ENCODE measurements around the gene HGD.

The HGD gene

GRCh38 chr3:120599211-120599610, 82.8 kb downstream of the HGD start:
- TF ChIP-seq ZFX (IDR thresholded peaks at IDR 0.05; ENCODE audit: borderline replicate concordance), result no peak
- TF ChIP-seq CTCF (IDR thresholded peaks at IDR 0.05), result no peak
- H3K27ac ChIP-seq, result 0 out of 2 replicates have a peak overlapping the region, but pooled peaks have one; percentile 21

- H3K27ac ChIP-seq, result peak overlapping the region; percentile 20; the same call in 1 of the 2 replicates
- TF ChIP-seq ZFX (IDR thresholded peaks at IDR 0.05; ENCODE audit: borderline replicate concordance), result no peak
- no peak for TF ChIP-seq CTCF (IDR thresholded peaks at IDR 0.05)
These were observed 84.5 kb downstream of the HGD start for GRCh38 chr3:120597445-120598049.

- TF ChIP-seq ZFX (IDR thresholded peaks at IDR 0.05; ENCODE audit: borderline replicate concordance), result no peak
- no peak for TF ChIP-seq CTCF (IDR thresholded peaks at IDR 0.05)
- peak overlapping the region; percentile 77 for H3K27ac ChIP-seq
These were observed 85.2 kb downstream of the HGD start for GRCh38 chr3:120596853-120597223.

- no peak for TF ChIP-seq ZFX (IDR thresholded peaks at IDR 0.05; ENCODE audit: borderline replicate concordance)
- TF ChIP-seq CTCF (IDR thresholded peaks at IDR 0.05), result no peak
- H3K27ac ChIP-seq, result peak within 1 kb of the TSS; percentile 77
These were observed 85.8 kb downstream of the HGD start, which contains the start of gene NDUFB4 for GRCh38 chr3:120596116-120596852. TSS of gene NDUFB4 (plus strand) at chr3:120596336. CDS start at chr3:120596360, 24 bp downstream.

- H3K27ac ChIP-seq, result peak overlapping the region; percentile 77
- no peak for TF ChIP-seq CTCF (IDR thresholded peaks at IDR 0.05)
- no peak for TF ChIP-seq ZFX (IDR thresholded peaks at IDR 0.05; ENCODE audit: borderline replicate concordance)
These were observed 86.3 kb downstream of the HGD start for GRCh38 chr3:120595788-120596115.

GRCh38 chr3:120587332-120587975, 94.6 kb downstream of the HGD start:
- TF ChIP-seq ZFX (IDR thresholded peaks at IDR 0.05; ENCODE audit: borderline replicate concordance) (no peak), CTCF (IDR thresholded peaks at IDR 0.05) (no peak)
- no peak overlapping the region for H3K27ac ChIP-seq

All from 22Rv1 (cell line).